ENCODE measurements around the gene RRAS2.

Gene RRAS2

DNA sequence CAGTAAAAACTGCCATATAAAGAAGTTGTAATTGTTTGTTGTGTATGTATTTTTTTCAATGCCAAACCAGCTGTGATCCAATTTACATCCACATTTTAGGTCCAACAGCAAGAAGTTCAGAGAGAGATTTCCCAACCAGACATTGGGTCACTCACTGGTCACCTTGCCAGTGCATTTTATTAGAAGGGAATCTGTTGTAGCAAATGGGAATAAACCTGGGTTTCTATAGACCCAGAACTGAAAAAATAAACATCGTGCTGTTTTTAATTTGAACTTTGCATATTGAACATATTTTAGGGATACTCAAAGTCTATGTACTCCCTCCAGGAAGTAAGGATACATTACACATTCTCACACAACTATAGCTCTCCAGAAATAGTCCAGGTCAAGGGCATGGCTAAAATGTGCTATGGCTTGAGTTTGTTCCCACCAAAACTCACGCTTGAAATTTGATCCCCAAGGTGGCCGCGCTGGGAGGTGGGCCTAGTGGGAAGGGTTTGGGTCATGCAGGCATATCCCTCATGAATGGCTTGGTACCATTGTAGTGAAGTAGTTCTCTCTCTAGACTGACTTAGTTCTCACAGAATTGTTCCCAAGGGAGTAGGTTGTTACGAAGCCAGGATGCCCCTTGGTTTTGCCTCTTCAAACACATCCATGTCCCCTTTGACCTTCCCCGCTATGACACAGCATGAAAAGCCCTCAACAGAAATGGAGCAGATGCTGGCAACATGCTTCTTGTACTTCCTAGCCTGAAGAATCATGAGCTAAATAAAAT, 90.9 kb downstream of the RRAS2 start:
- TF ChIP-seq, protein P1, sequence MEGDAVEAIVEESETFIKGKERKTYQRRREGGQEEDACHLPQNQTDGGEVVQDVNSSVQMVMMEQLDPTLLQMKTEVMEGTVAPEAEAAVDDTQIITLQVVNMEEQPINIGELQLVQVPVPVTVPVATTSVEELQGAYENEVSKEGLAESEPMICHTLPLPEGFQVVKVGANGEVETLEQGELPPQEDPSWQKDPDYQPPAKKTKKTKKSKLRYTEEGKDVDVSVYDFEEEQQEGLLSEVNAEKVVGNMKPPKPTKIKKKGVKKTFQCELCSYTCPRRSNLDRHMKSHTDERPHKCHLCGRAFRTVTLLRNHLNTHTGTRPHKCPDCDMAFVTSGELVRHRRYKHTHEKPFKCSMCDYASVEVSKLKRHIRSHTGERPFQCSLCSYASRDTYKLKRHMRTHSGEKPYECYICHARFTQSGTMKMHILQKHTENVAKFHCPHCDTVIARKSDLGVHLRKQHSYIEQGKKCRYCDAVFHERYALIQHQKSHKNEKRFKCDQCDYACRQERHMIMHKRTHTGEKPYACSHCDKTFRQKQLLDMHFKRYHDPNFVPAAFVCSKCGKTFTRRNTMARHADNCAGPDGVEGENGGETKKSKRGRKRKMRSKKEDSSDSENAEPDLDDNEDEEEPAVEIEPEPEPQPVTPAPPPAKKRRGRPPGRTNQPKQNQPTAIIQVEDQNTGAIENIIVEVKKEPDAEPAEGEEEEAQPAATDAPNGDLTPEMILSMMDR (IDR thresholded peaks at IDR 0.05; ENCODE audit: borderline replicate concordance, insufficient read depth, low read depth, low read length), result no peak
- no peak overlapping the region for H3K4me3 ChIP-seq (ENCODE audit: low read depth, low read length)

GRCh38 chr11:14266622-14267021, 92.4 kb downstream of the RRAS2 start:
- TF ChIP-seq, protein P1 (IDR thresholded peaks at IDR 0.05; ENCODE audit: borderline replicate concordance, insufficient read depth, low read depth, low read length), result no peak
- H3K4me3 ChIP-seq (ENCODE audit: low read depth, low read length), result no peak overlapping the region

DNA sequence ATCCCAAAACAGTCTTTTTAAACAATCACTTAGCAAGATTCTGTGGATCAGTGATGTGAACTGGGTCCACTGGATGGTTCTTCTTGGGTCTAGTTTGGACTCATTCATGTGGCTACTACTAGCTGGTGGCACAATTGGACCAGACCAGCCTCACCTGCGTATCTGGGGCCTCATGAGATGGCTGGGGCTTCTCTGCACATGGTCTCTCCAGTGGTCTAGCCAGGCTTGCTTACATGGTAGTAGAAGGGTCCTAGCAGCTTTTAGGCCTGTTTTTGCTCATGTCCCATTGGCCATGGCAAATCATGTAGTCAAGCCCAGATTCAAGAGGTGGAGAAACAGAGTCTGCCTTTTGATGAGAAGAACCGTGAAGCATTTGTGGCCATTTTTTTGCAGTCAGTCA, 94.0 kb downstream of the RRAS2 start:
- TF ChIP-seq, protein P1 (IDR thresholded peaks at IDR 0.05; ENCODE audit: borderline replicate concordance, insufficient read depth, low read depth, low read length), result no peak
- H3K4me3 ChIP-seq (ENCODE audit: low read depth, low read length), result no peak overlapping the region

GRCh38 chr11:14262271-14262846, 96.6 kb downstream of the RRAS2 start:
- TF ChIP-seq, protein P1 (IDR thresholded peaks at IDR 0.05; ENCODE audit: borderline replicate concordance, insufficient read depth, low read depth, low read length), result no peak
- no peak overlapping the region for H3K4me3 ChIP-seq (ENCODE audit: low read depth, low read length)

- TF ChIP-seq, protein P1 (IDR thresholded peaks at IDR 0.05; ENCODE audit: borderline replicate concordance, insufficient read depth, low read depth, low read length), result no peak
- H3K4me3 ChIP-seq (ENCODE audit: low read depth, low read length), result no peak overlapping the region
These were observed 97.9 kb downstream of the RRAS2 start for GRCh38 chr11:14261066-14261465.

DNA sequence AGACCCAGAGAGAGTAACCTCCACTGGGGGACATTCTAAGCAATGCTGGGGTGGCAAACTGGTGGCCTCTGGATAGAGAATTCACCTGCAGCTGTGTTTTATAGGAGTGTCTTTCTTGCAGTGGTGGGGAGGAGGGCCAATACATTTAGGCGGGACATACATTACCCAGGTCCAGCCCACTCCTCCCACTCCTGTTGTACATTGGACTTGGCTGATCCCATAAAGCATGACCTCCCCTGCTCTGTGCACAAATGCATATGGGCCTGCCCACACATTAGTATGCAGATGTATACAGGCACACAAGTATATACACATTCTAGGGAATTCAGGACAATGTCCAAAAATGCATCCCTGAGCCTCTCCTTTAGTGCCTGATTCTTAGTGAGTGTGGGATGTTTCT, 99.1 kb downstream of the RRAS2 start:
- TF ChIP-seq, protein P1 (IDR thresholded peaks at IDR 0.05; ENCODE audit: borderline replicate concordance, insufficient read depth, low read depth, low read length), result no peak
- H3K4me3 ChIP-seq (ENCODE audit: low read depth, low read length), result no peak overlapping the region

Measured in GM12875 (cell line).